A172 (cell line): Measurements from ENCODE around the gene TTC17. TPM values are rescaled to one million over a fixed set of nuclear protein-coding genes. Genes with fewer than 3 reads are reported as not detected.
A peak's percentile ranks its signal among the peaks of the same experiment; 100 is the strongest.
"Not testable (repeated sequence)": the region's sequence is repeated elsewhere in the genome, so short reads cannot be mapped to it uniquely, and the experiment has no call there.

ENCODE experiments used
- DNase-seq: peaks from one replicate; pipeline ENCODE4 v3.0.0-alpha.2; 2015; ENCODE audit warnings: low spot score
- total RNA-seq: library from RNA; depleted of rRNA; stranded (reverse); fragments of >200 nt; shearing (Covaris generic); gene quantifications from 2 replicates; pipeline ENCODE4 v1.2.3, GENCODE V29; 2014; rRNA removed

Gene TTC17
- 38.4 and 53.6 TPM in 2 replicates for total RNA-seq

- DNase-seq: peak; percentile 92
These were observed at the start of gene TTC17 for GRCh38 chr11:43358801-43359421. TSS of gene TTC17 (plus strand) at chr11:43358920. CDS start at chr11:43358955, 35 bp downstream.

GRCh38 chr11:43311791-43312607, 46.7 kb upstream of the TTC17 start, which contains the start of gene API5:
TSS of gene API5 (plus strand) at chr11:43311996. CDS start at chr11:43312128, 132 bp downstream.
- peak; percentile 91 for DNase-seq

GRCh38 chr11:43315966-43316365, 42.8 kb upstream of the TTC17 start:
- no peak for DNase-seq

GRCh38 chr11:43316451-43316850, 42.3 kb upstream of the TTC17 start:
- peak; percentile 59 for DNase-seq

- peak; percentile 93 for DNase-seq
These were observed 30.7 kb upstream of the TTC17 start for GRCh38 chr11:43327987-43328386.

GRCh38 chr11:43328482-43328881, 30.2 kb upstream of the TTC17 start:
- no peak for DNase-seq

- no peak for DNase-seq
These were observed 17.6 kb upstream of the TTC17 start for GRCh38 chr11:43341159-43341558.

- not testable (repeated sequence) for DNase-seq
These were observed 7.3 kb upstream of the TTC17 start for GRCh38 chr11:43351426-43351825.

- no peak for DNase-seq
These were observed 4.4 kb upstream of the TTC17 start for GRCh38 chr11:43354311-43354710.

- no peak for DNase-seq
These were observed 2.4 kb upstream of the TTC17 start for GRCh38 chr11:43356336-43356735.

GRCh38 chr11:43358279-43358800, 380 bp upstream of the TTC17 start:
- peak; percentile 14 for DNase-seq

- peak; percentile 37 for DNase-seq
These were observed 700 bp downstream of the TTC17 start for GRCh38 chr11:43359422-43359818.

- DNase-seq: no peak
These were observed 1.8 kb downstream of the TTC17 start for GRCh38 chr11:43360361-43361032.

- no peak for DNase-seq
These were observed 8.0 kb downstream of the TTC17 start for GRCh38 chr11:43366677-43367076.

- DNase-seq: no peak
These were observed 8.9 kb downstream of the TTC17 start for GRCh38 chr11:43367382-43368178.

- no peak for DNase-seq
These were observed 17.3 kb downstream of the TTC17 start for GRCh38 chr11:43376065-43376464.

GRCh38 chr11:43376594-43376993, 17.9 kb downstream of the TTC17 start:
- DNase-seq: peak; percentile 55

GRCh38 chr11:43377389-43377788, 18.7 kb downstream of the TTC17 start:
- DNase-seq: no peak

GRCh38 chr11:43378897-43379296, 20.2 kb downstream of the TTC17 start:
- DNase-seq: no peak

- no peak for DNase-seq
These were observed 23.1 kb downstream of the TTC17 start for GRCh38 chr11:43381802-43382201.

GRCh38 chr11:43382614-43383013, 23.9 kb downstream of the TTC17 start:
- DNase-seq: no peak
